ENCODE results near the gene NELL2. TPM values are rescaled to one million over a fixed set of nuclear protein-coding genes. Genes with fewer than 3 reads are reported as not detected.

Gene NELL2
- total RNA-seq, 1 experiment from 2014 or later = 1.1 TPM

- no TSS peak for BruUV-seq (replicated peaks)
- CTCF ChIA-PET = no interaction called here
Observed at GRCh38 chr12:44859998-44860689, 16.0 kb downstream of the NELL2 start.

More at GRCh38 chr12:44859998-44860689, 16.0 kb downstream of the NELL2 start:
- ATAC-seq = no peak
- ChIA-PET POLR2A (no interaction called here), RAD21 (ENCODE audit: low non-redundant PET in 1 of 2, low total read pairs in 2 of 2, uncharacterized antibody in 2 of 2, unreplicated experiment in 2 of 2) (no interaction called here)
- Histone ChIP-seq H3K27me3 (ENCODE audit: insufficient read depth, low read length) (no peaks in the 10 kb centered on the region), H4K20me1 (ENCODE audit: insufficient read depth) (no peaks in the 10 kb centered on the region), H3K9me3 (ENCODE audit: control insufficient read depth in 1 of 2, insufficient read depth in 1 of 2, low read depth in 1 of 2, low read length in 2 of 2) (no peaks in the 10 kb centered on the region), H3K36me3 (ENCODE audit: control insufficient read depth in 1 of 2, insufficient read depth in 2 of 2, low read length in 2 of 2) (no peaks in the 10 kb centered on the region), H3K79me2 (ENCODE audit: insufficient read depth, low read length) (no peaks in the 10 kb centered on the region), H3K4me2 (ENCODE audit: low read length) (no peak overlapping the region), H3K9me2 (ENCODE audit: insufficient read depth) (no peaks in the 10 kb centered on the region), H3K4me1 (ENCODE audit: control insufficient read depth in 1 of 2, insufficient read depth in 2 of 2, low read length in 2 of 2) (no peaks in the 10 kb centered on the region), H3K27ac (ENCODE audit: low read depth, low read length) (no peak overlapping the region), H3K9ac (ENCODE audit: low read length) (no peak overlapping the region), H2AFZ (ENCODE audit: low read depth, low read length, poor library complexity, severe bottlenecking) (no peak overlapping the region), H3K4me3 (replicated peaks in 1 of 2; ENCODE audit: low read depth in 1 of 2, low read length in 2 of 2) (no peak overlapping the region)
- DNase-seq (ENCODE audit: low read depth, low spot score) = no peak
- intact Hi-C loops (cut with micrococcal nuclease) = no loop called here
- TF ChIP-seq REST (IDR thresholded peaks at IDR 0.05; ENCODE audit: low read depth) (no peak), ZBTB33 (IDR thresholded peaks at IDR 0.05; ENCODE audit: extremely low read depth, insufficient replicate concordance, low read length) (no peak), MAX (IDR thresholded peaks at IDR 0.05) (no peak), EZH2 (IDR thresholded peaks at IDR 0.05) (no peak), POLR2AphosphoS5 (IDR thresholded peaks at IDR 0.05; ENCODE audit: low read depth, low read length) (no peak), ELF1 (IDR thresholded peaks at IDR 0.05; ENCODE audit: borderline replicate concordance, low read depth) (no peak), EGR1 (IDR thresholded peaks at IDR 0.05; ENCODE audit: low read depth) (no peak), CTCF (IDR thresholded peaks at IDR 0.05 in 2 of 3, conservative IDR thresholded peaks at IDR 0.05 in 1 of 3; ENCODE audit: borderline replicate concordance in 1 of 3, insufficient read depth in 1 of 3, low read depth in 2 of 3, low read length in 2 of 3) (no peak), FOSL1 (IDR thresholded peaks at IDR 0.05; ENCODE audit: low read depth) (no peak), JUND (IDR thresholded peaks at IDR 0.05) (no peak), ATF3 (IDR thresholded peaks at IDR 0.05) (no peak), TCF7L2 (IDR thresholded peaks at IDR 0.05; ENCODE audit: borderline replicate concordance, extremely low read depth, insufficient read depth, insufficient read length) (no peak), YY1 (IDR thresholded peaks at IDR 0.05; ENCODE audit: extremely low read depth, insufficient replicate concordance, low read depth, low read length) (no peak), ZNF274 (IDR thresholded peaks at IDR 0.05; ENCODE audit: low read depth, low read length) (no peak), SRF (IDR thresholded peaks at IDR 0.05; ENCODE audit: low read depth) (no peak)

Data from HCT116 (cell line).